ENCODE results near the gene TMIGD2.

DNA sequence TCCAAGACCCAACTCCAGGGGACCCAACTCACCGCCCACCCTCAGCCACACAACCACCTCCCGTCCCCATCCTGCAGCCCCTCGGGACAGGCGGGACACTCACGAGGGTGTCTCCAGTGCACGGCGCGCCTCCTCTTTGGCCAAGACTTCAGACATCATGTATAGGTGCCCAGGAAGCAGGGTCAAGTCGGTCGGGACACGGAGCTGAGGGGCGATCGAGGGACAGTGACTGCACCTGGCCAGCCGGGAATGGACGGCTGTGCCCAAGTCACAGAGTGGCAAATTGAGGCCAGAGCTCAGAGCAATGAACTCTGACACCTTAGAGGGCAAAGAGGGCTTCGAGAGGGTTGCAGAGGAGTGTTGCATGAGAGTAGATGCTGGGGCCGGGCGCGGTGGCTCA lies 27.7 kb upstream of the TMIGD2 start:
- TF ChIP-seq, protein P1, sequence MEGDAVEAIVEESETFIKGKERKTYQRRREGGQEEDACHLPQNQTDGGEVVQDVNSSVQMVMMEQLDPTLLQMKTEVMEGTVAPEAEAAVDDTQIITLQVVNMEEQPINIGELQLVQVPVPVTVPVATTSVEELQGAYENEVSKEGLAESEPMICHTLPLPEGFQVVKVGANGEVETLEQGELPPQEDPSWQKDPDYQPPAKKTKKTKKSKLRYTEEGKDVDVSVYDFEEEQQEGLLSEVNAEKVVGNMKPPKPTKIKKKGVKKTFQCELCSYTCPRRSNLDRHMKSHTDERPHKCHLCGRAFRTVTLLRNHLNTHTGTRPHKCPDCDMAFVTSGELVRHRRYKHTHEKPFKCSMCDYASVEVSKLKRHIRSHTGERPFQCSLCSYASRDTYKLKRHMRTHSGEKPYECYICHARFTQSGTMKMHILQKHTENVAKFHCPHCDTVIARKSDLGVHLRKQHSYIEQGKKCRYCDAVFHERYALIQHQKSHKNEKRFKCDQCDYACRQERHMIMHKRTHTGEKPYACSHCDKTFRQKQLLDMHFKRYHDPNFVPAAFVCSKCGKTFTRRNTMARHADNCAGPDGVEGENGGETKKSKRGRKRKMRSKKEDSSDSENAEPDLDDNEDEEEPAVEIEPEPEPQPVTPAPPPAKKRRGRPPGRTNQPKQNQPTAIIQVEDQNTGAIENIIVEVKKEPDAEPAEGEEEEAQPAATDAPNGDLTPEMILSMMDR (IDR thresholded peaks at IDR 0.05): no peak
- no peak for TF ChIP-seq POLR2A (IDR thresholded peaks at IDR 0.05)

Measured in right lobe of liver (tissue), 4 donors.